Vagina (tissue), 2 donors: ENCODE data around the gene NKAIN2. TPM values are rescaled to one million over a fixed set of nuclear protein-coding genes. Genes with fewer than 3 reads are reported as not detected.

Experiments
- DNase-seq, 2 donors: peaks; one replicate each; pipeline ENCODE4 v3.0.0-alpha.2; 2017; ENCODE audit errors: extremely low spot score in 2 of 2
- H3K27ac ChIP-seq: fragments of 200-600 bp; sonication (generic); one replicate; pipeline ENCODE4 v1.5.1; 2019
- H3K27me3 ChIP-seq: fragments of 200-600 bp; sonication (generic); one replicate; pipeline ENCODE4 v1.5.1; 2019
- H3K36me3 ChIP-seq, 2 donors: fragments of 200-600 bp; sonication (generic); one replicate each; pipeline ENCODE4 v1.5.1; 2017 to 2019
- H3K4me1 ChIP-seq: fragments of 200-600 bp; sonication (generic); one replicate; pipeline ENCODE4 v1.5.1; 2019
- H3K4me3 ChIP-seq, 2 donors: fragments of 200-600 bp; sonication (generic); 1 replicate in 1 of 2; 2 replicates in 1 of 2; pipeline ENCODE4 v1.5.1; 2016 to 2019
- H3K9me3 ChIP-seq: fragments of 200-600 bp; sonication (generic); one replicate; pipeline ENCODE4 v1.5.1; 2019
- CTCF ChIP-seq, 3 experiments: fragments of 450-650 bp in 2 of 3; fragments of 200-600 bp in 1 of 3; sonication (generic) in 1 of 3; IDR thresholded peaks; one replicate each; pipeline ENCODE4 v1.5.1; 2017 to 2019; ENCODE audit warnings: antibody characterized with exemption in 3 of 3, mild to moderate bottlenecking in 2 of 3, moderate library complexity in 2 of 3
- POLR2A ChIP-seq, 2 donors: fragments of 450-650 bp; IDR thresholded peaks; one replicate each; pipeline ENCODE4 v1.6.1; 2017; ENCODE audit warnings: antibody characterized with exemption in 2 of 2, mild to moderate bottlenecking in 2 of 2, moderate library complexity in 2 of 2
- POLR2AphosphoS5 ChIP-seq, 2 donors: sonication (generic); formaldehyde crosslinking; IDR thresholded peaks; one replicate each; pipeline ENCODE4 v1.9.0; 2017; ENCODE audit warnings: antibody characterized with exemption in 2 of 2, mild to moderate bottlenecking in 2 of 2, low read depth in 1 of 2; ENCODE audit not compliant: insufficient read depth in 1 of 2
- intact Hi-C: fragments of 100-400 bp; cut with DNase I; formaldehyde crosslinking; loops from one replicate; pipeline ENCODE4 v1.15.1; 2023
- total RNA-seq: library from RNA; depleted of rRNA; stranded (reverse); fragments of >200 nt; gene quantifications from one replicate; pipeline ENCODE4 v1.2.3, GENCODE V29; 2016

The NKAIN2 gene
- total RNA-seq, 1 donor from 2014 or later: not detected

GRCh38 chr6:124830506-124830905 is 1026.8 kb downstream of the NKAIN2 start:
- H3K27me3 ChIP-seq: no peaks in the 10 kb centered on the region
- no peaks in the 10 kb centered on the region for H3K9me3 ChIP-seq
- no peak overlapping the region for H3K4me3 ChIP-seq
- no peak for DNase-seq
- TF ChIP-seq POLR2A (IDR thresholded peaks at IDR 0.05) (no peak), POLR2AphosphoS5 (IDR thresholded peaks at IDR 0.05; ENCODE audit: insufficient read depth in 1 of 2, low read depth in 1 of 2) (no peak)
- H3K36me3 ChIP-seq: no peaks in the 10 kb centered on the region
- no peaks in the 10 kb centered on the region for H3K4me1 ChIP-seq
- H3K27ac ChIP-seq: no peak overlapping the region
- intact Hi-C loops: no loop called here

GRCh38 chr6:124854338-124854922 is 1050.8 kb downstream of the NKAIN2 start:
- Histone ChIP-seq H3K9me3 (no peaks in the 10 kb centered on the region), H3K27ac (no peak overlapping the region), H3K4me3 (no peak overlapping the region), H3K4me1 (no peaks in the 10 kb centered on the region), H3K36me3 (no peaks in the 10 kb centered on the region), H3K27me3 (no peaks in the 10 kb centered on the region)
- intact Hi-C loops: no loop called here
- no peak for DNase-seq
- TF ChIP-seq POLR2A (IDR thresholded peaks at IDR 0.05) (no peak), CTCF (IDR thresholded peaks at IDR 0.05) (no peak), POLR2AphosphoS5 (IDR thresholded peaks at IDR 0.05; ENCODE audit: insufficient read depth in 1 of 2, low read depth in 1 of 2) (no peak)

DNA sequence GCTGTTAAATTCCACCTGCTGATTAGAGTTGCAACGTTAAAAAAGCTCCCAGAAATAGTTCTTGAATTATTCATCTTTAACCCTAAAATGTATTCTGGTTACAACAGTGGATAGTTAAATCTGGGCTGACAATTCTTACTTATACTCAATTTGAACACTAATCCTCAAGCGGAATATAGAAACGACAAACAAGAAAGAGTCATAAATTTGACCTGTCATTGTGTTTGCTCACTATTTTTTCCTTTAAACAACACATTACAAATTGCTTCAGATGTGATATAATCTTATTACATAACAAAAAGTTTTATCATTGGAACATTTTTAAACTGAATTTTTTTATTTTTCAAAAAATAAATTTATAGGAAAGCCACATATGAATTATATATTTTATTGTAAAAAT is 1054.1 kb downstream of the NKAIN2 start:
- intact Hi-C loops: no loop called here
- Histone ChIP-seq H3K36me3 (no peaks in the 10 kb centered on the region), H3K9me3 (no peaks in the 10 kb centered on the region), H3K4me1 (no peaks in the 10 kb centered on the region), H3K27ac (no peak overlapping the region), H3K27me3 (no peaks in the 10 kb centered on the region), H3K4me3 (no peak overlapping the region)
- DNase-seq: no peak
- no peak for TF ChIP-seq POLR2A (IDR thresholded peaks at IDR 0.05)
- no peak for TF ChIP-seq CTCF (IDR thresholded peaks at IDR 0.05)
- TF ChIP-seq POLR2AphosphoS5 (IDR thresholded peaks at IDR 0.05; ENCODE audit: insufficient read depth in 1 of 2, low read depth in 1 of 2): no peak

DNA sequence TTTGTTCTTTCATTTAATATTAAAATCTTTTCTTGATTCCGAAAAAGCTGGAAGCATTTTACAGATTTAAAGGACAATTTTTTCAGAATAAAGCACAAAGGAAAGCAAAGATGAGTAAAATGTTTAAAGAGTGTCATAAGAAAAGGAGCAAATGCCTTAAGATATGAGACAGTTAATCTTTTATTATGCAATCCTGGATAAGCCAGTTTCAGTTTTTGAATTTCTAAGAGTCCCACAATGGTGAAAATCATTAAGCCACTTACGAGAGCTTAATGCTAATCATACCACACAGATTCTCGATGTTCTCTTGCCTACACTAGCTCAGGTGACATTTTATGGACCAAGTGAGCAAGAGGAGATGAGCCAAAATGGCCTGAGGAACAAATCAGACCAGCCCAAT is 1054.9 kb downstream of the NKAIN2 start:
- Histone ChIP-seq H3K4me1 (no peaks in the 10 kb centered on the region), H3K4me3 (no peak overlapping the region), H3K36me3 (no peaks in the 10 kb centered on the region), H3K27me3 (no peaks in the 10 kb centered on the region), H3K9me3 (no peaks in the 10 kb centered on the region), H3K27ac (no peak overlapping the region)
- no peak for DNase-seq
- TF ChIP-seq POLR2A (IDR thresholded peaks at IDR 0.05) (no peak), POLR2AphosphoS5 (IDR thresholded peaks at IDR 0.05; ENCODE audit: insufficient read depth in 1 of 2, low read depth in 1 of 2) (no peak), CTCF (IDR thresholded peaks at IDR 0.05) (no peak)
- intact Hi-C loops: no loop called here

DNA sequence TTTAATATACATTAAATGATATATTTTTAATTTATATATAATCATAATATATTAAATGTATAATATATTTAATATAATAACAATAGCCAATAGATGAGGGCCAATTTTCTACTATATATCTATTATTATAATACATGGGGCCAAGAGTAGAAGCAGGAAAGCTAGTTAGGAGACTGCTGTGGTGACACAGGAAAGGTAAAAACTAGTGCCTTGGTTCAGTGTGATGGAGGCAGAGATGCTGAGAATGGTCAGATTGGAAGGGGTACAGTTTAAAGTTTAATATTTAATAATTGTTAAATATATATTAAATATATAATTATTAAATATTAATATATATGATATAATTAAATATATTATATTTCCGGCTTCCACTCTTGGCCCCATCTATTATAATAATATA is 1055.7 kb downstream of the NKAIN2 start:
- Histone ChIP-seq H3K27me3 (no peaks in the 10 kb centered on the region), H3K36me3 (no peaks in the 10 kb centered on the region), H3K27ac (no peak overlapping the region), H3K4me1 (no peaks in the 10 kb centered on the region), H3K9me3 (no peaks in the 10 kb centered on the region), H3K4me3 (no peak overlapping the region)
- intact Hi-C loops: no loop called here
- TF ChIP-seq POLR2A (IDR thresholded peaks at IDR 0.05) (no peak), CTCF (IDR thresholded peaks at IDR 0.05) (no peak), POLR2AphosphoS5 (IDR thresholded peaks at IDR 0.05; ENCODE audit: insufficient read depth in 1 of 2, low read depth in 1 of 2) (no peak)
- DNase-seq: no peak
